Sigmoid colon (tissue), 4 donors: Measurements from ENCODE around the gene THRB.

ENCODE experiments used
- CTCF ChIP-seq, 4 experiments: fragments of 450-650 bp in 3 of 4; fragments of 200-600 bp in 1 of 4; IDR thresholded peaks; one replicate each; pipeline ENCODE4 v1.5.1; 2016 to 2019; ENCODE audit warnings: antibody characterized with exemption in 4 of 4, mild to moderate bottlenecking in 3 of 4, moderate library complexity in 2 of 4
- POLR2A ChIP-seq, 2 donors: fragments of 450-650 bp; IDR thresholded peaks; one replicate each; pipeline ENCODE4 v1.6.1; 2016; ENCODE audit warnings: antibody characterized with exemption in 2 of 2, mild to moderate bottlenecking in 2 of 2, moderate library complexity in 2 of 2
- POLR2AphosphoS5 ChIP-seq, 4 donors: sonication (generic); formaldehyde crosslinking; IDR thresholded peaks; one replicate each; pipeline ENCODE4 v1.6.1; 2017; ENCODE audit warnings: antibody characterized with exemption in 4 of 4

GRCh38 chr3:24162929-24163328, 331.7 kb downstream of the THRB start:
- TF ChIP-seq POLR2AphosphoS5 (IDR thresholded peaks at IDR 0.05) (no peak), CTCF (IDR thresholded peaks at IDR 0.05) (no peak), POLR2A (IDR thresholded peaks at IDR 0.05) (no peak)
